ENCODE data around the gene SRRT. TPM values are rescaled to one million over a fixed set of nuclear protein-coding genes. Genes with fewer than 3 reads are reported as not detected.

The SRRT gene
- total and polyA plus RNA-seq, 4 donors, result 27.2 to 45.0 (median 30.3) TPM

- TF ChIP-seq CTCF (IDR thresholded peaks at IDR 0.05; ENCODE audit: low read depth, low read length, missing input control) (no peak), EGR1 (IDR thresholded peaks at IDR 0.05; ENCODE audit: low read depth in 2 of 2) (no peak), HNF4G (IDR thresholded peaks at IDR 0.05) (no peak), REST (IDR thresholded peaks at IDR 0.05) (no peak)
These were observed 16.0 kb downstream of the SRRT start (continued) for GRCh38 chr7:100890653-100891567.

GRCh38 chr7:100891568-100892247 is 16.8 kb downstream of the SRRT start:
- Histone ChIP-seq H3K9ac (ENCODE audit: low read depth in 1 of 2, low read length in 2 of 2) (no peak overlapping the region), H3K36me3 (ENCODE audit: control insufficient read depth in 4 of 4, insufficient read depth in 3 of 4, low read depth in 1 of 4, low read length in 3 of 4) (peaks cover 0 to 13% (median 12%) of the 10 kb centered on the region in 4 donors), H3K4me3 (ENCODE audit: low read depth in 1 of 3, low read length in 3 of 3) (no peak overlapping the region), H3K9me3 (ENCODE audit: control insufficient read depth in 4 of 4, low read length in 3 of 4) (no peaks in the 10 kb centered on the region), H3K27me3 (ENCODE audit: control insufficient read depth in 4 of 4, insufficient read depth in 4 of 4, low read length in 3 of 4) (peaks cover 0 to 6% (median 0%) of the 10 kb centered on the region in 4 donors), H3K27ac (ENCODE audit: low read depth in 1 of 2, low read length in 2 of 2) (no peak overlapping the region), H3K4me1 (ENCODE audit: control insufficient read depth in 4 of 4, insufficient read depth in 4 of 4, low read length in 3 of 4) (peaks cover 20 to 54% (median 35%) of the 10 kb centered on the region in 4 donors)
- DNase-seq (ENCODE audit: low spot score), result no peak
- no peak for TF ChIP-seq RAD21 (IDR thresholded peaks at IDR 0.05)
- 81% methylated on average over 8 of the region's 8 CpGs for WGBS

- Histone ChIP-seq H3K9ac (ENCODE audit: low read depth in 1 of 2, low read length in 2 of 2) (no peak overlapping the region), H3K9me3 (ENCODE audit: control insufficient read depth in 4 of 4, low read length in 3 of 4) (no peaks in the 10 kb centered on the region), H3K4me3 (ENCODE audit: low read depth in 1 of 3, low read length in 3 of 3) (no peak overlapping the region), H3K27ac (ENCODE audit: low read depth in 1 of 2, low read length in 2 of 2) (no peak overlapping the region), H3K4me1 (ENCODE audit: control insufficient read depth in 4 of 4, insufficient read depth in 4 of 4, low read length in 3 of 4) (peaks cover 12 to 50% (median 33%) of the 10 kb centered on the region in 4 donors), H3K27me3 (ENCODE audit: control insufficient read depth in 4 of 4, insufficient read depth in 4 of 4, low read length in 3 of 4) (peaks cover 0 to 6% (median 0%) of the 10 kb centered on the region in 4 donors), H3K36me3 (ENCODE audit: control insufficient read depth in 4 of 4, insufficient read depth in 3 of 4, low read depth in 1 of 4, low read length in 3 of 4) (peaks cover 0 to 6% (median 2%) of the 10 kb centered on the region in 4 donors)
- WGBS, result 90% methylated on average over 44 of the region's 44 CpGs
- no peak for DNase-seq (ENCODE audit: low spot score)
- TF ChIP-seq RXRA (IDR thresholded peaks at IDR 0.05) (no peak), RAD21 (IDR thresholded peaks at IDR 0.05) (no peak), REST (IDR thresholded peaks at IDR 0.05) (no peak), FOXA2 (IDR thresholded peaks at IDR 0.05) (no peak), FOXA1 (IDR thresholded peaks at IDR 0.05) (no peak), GABPA (IDR thresholded peaks at IDR 0.05 in 1 of 2, conservative IDR thresholded peaks at IDR 0.05 in 1 of 2) (no peak), TAF1 (conservative IDR thresholded peaks at IDR 0.05) (no peak), MAX (IDR thresholded peaks at IDR 0.05) (no peak), NR2F2 (IDR thresholded peaks at IDR 0.05) (no peak), ZBTB33 (IDR thresholded peaks at IDR 0.05) (no peak)
These were observed 17.7 kb downstream of the SRRT start for GRCh38 chr7:100892364-100893317.

Data from liver (tissue), 9 donors.